ENCODE data around the gene NCKAP5. TPM values are rescaled to one million over a fixed set of nuclear protein-coding genes. Genes with fewer than 3 reads are reported as not detected.

Gene NCKAP5
- total and polyA plus RNA-seq, 2 of the 8 experiments (the other 6 are each of a cell fraction or from before 2014, with no cell fraction given): 0.27 to 0.86 TPM

- TF ChIP-seq CTCF (IDR thresholded peaks at IDR 0.05; ENCODE audit: control extremely low read depth in 1 of 3, insufficient read depth in 1 of 3, low read depth in 1 of 3, low read length in 3 of 3) (no peak), ATF3 (IDR thresholded peaks at IDR 0.05; ENCODE audit: insufficient read depth, low read depth, low read length) (no peak), SRF (IDR thresholded peaks at IDR 0.05; ENCODE audit: low read depth, low read length) (no peak), GABPA (IDR thresholded peaks at IDR 0.05; ENCODE audit: borderline replicate concordance, insufficient read depth, low read length) (no peak), CREB1 (IDR thresholded peaks at IDR 0.05) (no peak)
Observed at GRCh38 chr2:133169274-133169912, 398.9 kb downstream of the NCKAP5 start (continued).
